Measurements from ENCODE around the gene ITGA8.

- TF ChIP-seq POLR2A (IDR thresholded peaks at IDR 0.05) (no peak), CTCF (IDR thresholded peaks at IDR 0.05 in 8 of 11, conservative IDR thresholded peaks at IDR 0.05 in 3 of 11) (no peak), POLR2AphosphoS5 (IDR thresholded peaks at IDR 0.05) (no peak)
These were observed 23.7 kb upstream of the ITGA8 start for GRCh38 chr10:15743443-15743842.

All from spleen (tissue), 7 donors.